ENCODE data around the gene C5orf22.
"Not testable (repeated sequence)": the region's sequence is repeated elsewhere in the genome, so short reads cannot be mapped to it uniquely, and the experiment has no call there.

The C5orf22 gene

GRCh38 chr5:31554552-31554951, 22.5 kb downstream of the C5orf22 start:
- DNase-seq, result no peak

GRCh38 chr5:31556461-31556860, 24.4 kb downstream of the C5orf22 start:
- no peak for DNase-seq

GRCh38 chr5:31559942-31560341, 27.8 kb downstream of the C5orf22 start:
- no peak for DNase-seq

GRCh38 chr5:31561946-31562345, 29.8 kb downstream of the C5orf22 start:
- DNase-seq, result no peak

- no peak for DNase-seq
Measured at GRCh38 chr5:31563216-31563615, 31.1 kb downstream of the C5orf22 start.

GRCh38 chr5:31566362-31566761, 34.3 kb downstream of the C5orf22 start:
- DNase-seq, result not testable (repeated sequence)

- no peak for DNase-seq
Measured at GRCh38 chr5:31568302-31568835, 36.3 kb downstream of the C5orf22 start.

- DNase-seq, result no peak
Measured at GRCh38 chr5:31569068-31569467, 37.0 kb downstream of the C5orf22 start.

GRCh38 chr5:31573494-31574142, 41.5 kb downstream of the C5orf22 start:
- DNase-seq, result no peak

GRCh38 chr5:31574772-31575171, 42.7 kb downstream of the C5orf22 start:
- DNase-seq, result no peak

GRCh38 chr5:31577438-31577837, 45.3 kb downstream of the C5orf22 start:
- no peak for DNase-seq

GRCh38 chr5:31579558-31579957, 47.5 kb downstream of the C5orf22 start:
- DNase-seq, result no peak

- no peak for DNase-seq
Measured at GRCh38 chr5:31581498-31582099, 49.5 kb downstream of the C5orf22 start.

GRCh38 chr5:31583129-31583528, 51.0 kb downstream of the C5orf22 start:
- DNase-seq, result no peak

- no peak for DNase-seq
Measured at GRCh38 chr5:31585166-31585894, 53.2 kb downstream of the C5orf22 start.

- no peak for DNase-seq
Measured at GRCh38 chr5:31585895-31586270, 53.8 kb downstream of the C5orf22 start.

GRCh38 chr5:31587546-31587945, 55.4 kb downstream of the C5orf22 start:
- no peak for DNase-seq

- no peak for DNase-seq
Measured at GRCh38 chr5:31593665-31594064, 61.6 kb downstream of the C5orf22 start.

- no peak for DNase-seq
Measured at GRCh38 chr5:31596354-31596753, 64.3 kb downstream of the C5orf22 start.

GRCh38 chr5:31598640-31599611, 66.8 kb downstream of the C5orf22 start:
- no peak for DNase-seq

- not testable (repeated sequence) for DNase-seq
Measured at GRCh38 chr5:31602305-31602704, 70.2 kb downstream of the C5orf22 start.

GRCh38 chr5:31604240-31604639, 72.1 kb downstream of the C5orf22 start:
- DNase-seq, result no peak

GRCh38 chr5:31604644-31605043, 72.5 kb downstream of the C5orf22 start:
- DNase-seq, result no peak

Data from stimulated activated naive CD4-positive, alpha-beta T cell treated with Interleukin-2 at 50 U/mL for 16 hours (primary cell).